ENCODE measurements around the gene RAX2.

Gene RAX2

GRCh38 chr19:3753631-3754410, 18.2 kb downstream of the RAX2 start:
- TF ChIP-seq ELF4 (IDR thresholded peaks at IDR 0.05): no peak
- DNase-seq (ENCODE audit: extremely low spot score): no peak
- ChIA-PET POLR2A (interaction anchor here (6.0 kb wide), 1 partner anchor 8 kb away, joined by 40 read pairs; the partner anchor contains the start of genes APBA3 and MRPL54), CTCF (no interaction called here)

GRCh38 chr19:3752492-3752891, 19.5 kb downstream of the RAX2 start:
- no peak for DNase-seq (ENCODE audit: extremely low spot score)
- POLR2A ChIA-PET: interaction anchor here (6.0 kb wide), 1 partner anchor 10 kb away, joined by 40 read pairs; the partner anchor contains the start of genes APBA3 and MRPL54
- TF ChIP-seq L3MBTL2 (conservative IDR thresholded peaks at IDR 0.05): no peak
- no peak for TF ChIP-seq SUZ12 (IDR thresholded peaks at IDR 0.05)
- no peak for TF ChIP-seq PKNOX1 (IDR thresholded peaks at IDR 0.05)
- no peak for TF ChIP-seq ARNT (IDR thresholded peaks at IDR 0.05)
- TF ChIP-seq HDGF (IDR thresholded peaks at IDR 0.05; ENCODE audit: borderline replicate concordance): no peak
- no peak for TF ChIP-seq LEF1 (IDR thresholded peaks at IDR 0.05; ENCODE audit: borderline replicate concordance)
- TF ChIP-seq SP1 (IDR thresholded peaks at IDR 0.05): no peak
- TF ChIP-seq TARDBP (IDR thresholded peaks at IDR 0.05): no peak
- no peak for TF ChIP-seq CTBP1 (IDR thresholded peaks at IDR 0.05; ENCODE audit: borderline replicate concordance)
- TF ChIP-seq FOXM1 (IDR thresholded peaks at IDR 0.05; ENCODE audit: borderline replicate concordance): no peak
- CTCF ChIA-PET: no interaction called here

GRCh38 chr19:3751236-3751635, 20.8 kb downstream of the RAX2 start:
- DNase-seq (ENCODE audit: extremely low spot score): no peak
- ChIA-PET POLR2A (interaction anchor here (6.0 kb wide), 1 partner anchor 11 kb away, joined by 40 read pairs; the partner anchor contains the start of genes APBA3 and MRPL54), CTCF (no interaction called here)
- no peak for TF ChIP-seq FOXM1 (IDR thresholded peaks at IDR 0.05; ENCODE audit: borderline replicate concordance)
- TF ChIP-seq SUZ12 (IDR thresholded peaks at IDR 0.05): no peak
- TF ChIP-seq SP1 (IDR thresholded peaks at IDR 0.05): no peak
- TF ChIP-seq ARNT (IDR thresholded peaks at IDR 0.05): no peak
- TF ChIP-seq FOXA1 (IDR thresholded peaks at IDR 0.05): no peak
- no peak for TF ChIP-seq FOXK2 (IDR thresholded peaks at IDR 0.05)
- TF ChIP-seq L3MBTL2 (conservative IDR thresholded peaks at IDR 0.05): no peak
- TF ChIP-seq CTBP1 (IDR thresholded peaks at IDR 0.05; ENCODE audit: borderline replicate concordance): no peak
- TF ChIP-seq BHLHE40 (IDR thresholded peaks at IDR 0.05; ENCODE audit: borderline replicate concordance): no peak
- TF ChIP-seq TARDBP (IDR thresholded peaks at IDR 0.05): no peak
- TF ChIP-seq NFRKB (IDR thresholded peaks at IDR 0.05): no peak
- TF ChIP-seq HDGF (IDR thresholded peaks at IDR 0.05; ENCODE audit: borderline replicate concordance): no peak

GRCh38 chr19:3750211-3750610, 21.8 kb downstream of the RAX2 start:
- no peak for DNase-seq (ENCODE audit: extremely low spot score)
- no peak for TF ChIP-seq PKNOX1 (IDR thresholded peaks at IDR 0.05)
- no peak for TF ChIP-seq SUZ12 (IDR thresholded peaks at IDR 0.05)
- TF ChIP-seq SP1 (IDR thresholded peaks at IDR 0.05): no peak
- TF ChIP-seq ARNT (IDR thresholded peaks at IDR 0.05): no peak
- TF ChIP-seq BHLHE40 (IDR thresholded peaks at IDR 0.05; ENCODE audit: borderline replicate concordance): no peak
- TF ChIP-seq CTBP1 (IDR thresholded peaks at IDR 0.05; ENCODE audit: borderline replicate concordance): no peak
- no peak for TF ChIP-seq L3MBTL2 (conservative IDR thresholded peaks at IDR 0.05)
- TF ChIP-seq FOXK2 (IDR thresholded peaks at IDR 0.05): no peak
- TF ChIP-seq FOXM1 (IDR thresholded peaks at IDR 0.05; ENCODE audit: borderline replicate concordance): no peak
- no peak for TF ChIP-seq ELF4 (IDR thresholded peaks at IDR 0.05)
- TF ChIP-seq NFRKB (IDR thresholded peaks at IDR 0.05): no peak
- no peak for TF ChIP-seq FOXA1 (IDR thresholded peaks at IDR 0.05)
- TF ChIP-seq ZNF384 (IDR thresholded peaks at IDR 0.05): no peak
- no peak for TF ChIP-seq HDGF (IDR thresholded peaks at IDR 0.05; ENCODE audit: borderline replicate concordance)
- TF ChIP-seq TARDBP (IDR thresholded peaks at IDR 0.05): no peak
- TF ChIP-seq LEF1 (IDR thresholded peaks at IDR 0.05; ENCODE audit: borderline replicate concordance): no peak
- ChIA-PET CTCF (no interaction called here), POLR2A (interaction anchor here (6.0 kb wide), 1 partner anchor 12 kb away, joined by 40 read pairs; the partner anchor contains the start of genes APBA3 and MRPL54)

GRCh38 chr19:3748965-3749364, 23.1 kb downstream of the RAX2 start:
- CTCF ChIA-PET: no interaction called here
- POLR2A ChIA-PET: interaction anchor here (6.0 kb wide), 1 partner anchor 13 kb away, joined by 40 read pairs; the partner anchor contains the start of genes APBA3 and MRPL54
- TF ChIP-seq ELF4 (IDR thresholded peaks at IDR 0.05): no peak
- TF ChIP-seq TARDBP (IDR thresholded peaks at IDR 0.05): no peak
- TF ChIP-seq LEF1 (IDR thresholded peaks at IDR 0.05; ENCODE audit: borderline replicate concordance): no peak
- TF ChIP-seq CTBP1 (IDR thresholded peaks at IDR 0.05; ENCODE audit: borderline replicate concordance): no peak
- no peak for TF ChIP-seq FOXA1 (IDR thresholded peaks at IDR 0.05)
- no peak for TF ChIP-seq SUZ12 (IDR thresholded peaks at IDR 0.05)
- no peak for TF ChIP-seq SP1 (IDR thresholded peaks at IDR 0.05)
- no peak for TF ChIP-seq FOXM1 (IDR thresholded peaks at IDR 0.05; ENCODE audit: borderline replicate concordance)
- TF ChIP-seq PKNOX1 (IDR thresholded peaks at IDR 0.05): no peak
- no peak for TF ChIP-seq ARNT (IDR thresholded peaks at IDR 0.05)
- no peak for TF ChIP-seq BHLHE40 (IDR thresholded peaks at IDR 0.05; ENCODE audit: borderline replicate concordance)
- no peak for DNase-seq (ENCODE audit: extremely low spot score)
